ENCODE measurements around the gene LYRM7.
"Not testable (repeated sequence)": the region's sequence is repeated elsewhere in the genome, so short reads cannot be mapped to it uniquely, and the experiment has no call there.

Gene LYRM7

GRCh38 chr5:131246504-131246903, 75.8 kb downstream of the LYRM7 start:
- no peak overlapping the region for H3K27ac ChIP-seq
- H3K9me3 ChIP-seq (ENCODE audit: severe bottlenecking), result no peaks in the 10 kb centered on the region
- TF ChIP-seq CTCF (IDR thresholded peaks at IDR 0.05; ENCODE audit: low read depth, low read length), result no peak
- DNase-seq, result no peak
- H3K27me3 ChIP-seq (ENCODE audit: insufficient read depth, low read depth, severe bottlenecking), result no peaks in the 10 kb centered on the region
- no peak overlapping the region for H3K4me3 ChIP-seq (ENCODE audit: low read depth, low read length)
- H3K36me3 ChIP-seq, result no peaks in the 10 kb centered on the region

- H3K27me3 ChIP-seq (ENCODE audit: insufficient read depth, low read depth, severe bottlenecking), result no peaks in the 10 kb centered on the region
- DNase-seq, result no peak
- no peaks in the 10 kb centered on the region for H3K36me3 ChIP-seq
- H3K4me3 ChIP-seq (ENCODE audit: low read depth, low read length), result no peak overlapping the region
- H3K9me3 ChIP-seq (ENCODE audit: severe bottlenecking), result no peaks in the 10 kb centered on the region
- no peak overlapping the region for H3K27ac ChIP-seq
- no peak for TF ChIP-seq CTCF (IDR thresholded peaks at IDR 0.05; ENCODE audit: low read depth, low read length)
Measured at GRCh38 chr5:131250751-131251475, 80.2 kb downstream of the LYRM7 start.

GRCh38 chr5:131252824-131253171, 82.1 kb downstream of the LYRM7 start:
- Histone ChIP-seq H3K27ac (no peak overlapping the region), H3K27me3 (ENCODE audit: insufficient read depth, low read depth, severe bottlenecking) (no peaks in the 10 kb centered on the region), H3K4me3 (ENCODE audit: low read depth, low read length) (no peak overlapping the region), H3K36me3 (no peaks in the 10 kb centered on the region), H3K9me3 (ENCODE audit: severe bottlenecking) (no peaks in the 10 kb centered on the region)
- no peak for TF ChIP-seq CTCF (IDR thresholded peaks at IDR 0.05; ENCODE audit: low read depth, low read length)
- no peak for DNase-seq

- H3K27ac ChIP-seq; H3K4me3 ChIP-seq (ENCODE audit: low read depth, low read length); H3K36me3 ChIP-seq; H3K27me3 ChIP-seq (ENCODE audit: insufficient read depth, low read depth, severe bottlenecking); H3K9me3 ChIP-seq (ENCODE audit: severe bottlenecking); DNase-seq: not testable (repeated sequence)
Measured at GRCh38 chr5:131254025-131254424, 83.3 kb downstream of the LYRM7 start.

- Histone ChIP-seq H3K36me3 (no peaks in the 10 kb centered on the region), H3K27ac (no peak overlapping the region), H3K9me3 (ENCODE audit: severe bottlenecking) (no peaks in the 10 kb centered on the region), H3K27me3 (ENCODE audit: insufficient read depth, low read depth, severe bottlenecking) (no peaks in the 10 kb centered on the region), H3K4me3 (ENCODE audit: low read depth, low read length) (no peak overlapping the region)
- no peak for TF ChIP-seq CTCF (IDR thresholded peaks at IDR 0.05; ENCODE audit: low read depth, low read length)
- no peak for DNase-seq
Measured at GRCh38 chr5:131254741-131255140, 84.0 kb downstream of the LYRM7 start.
